OCI-LY1 (cell line): Measurements from ENCODE around the gene IGSF3.

ENCODE experiments used
- H2AFZ ChIP-seq: fragments of 200-600 bp; sonication (generic), shearing (Covaris generic); 2 replicates; pipeline ENCODE4 v1.6.0; 2014; ENCODE audit warnings: antibody characterized with exemption, mild to moderate bottlenecking, low read length
- H3F3A ChIP-seq: fragments of 200-600 bp; sonication (generic), shearing (Covaris generic); 2 replicates; pipeline ENCODE4 v1.6.0; 2014; ENCODE audit warnings: mild to moderate bottlenecking, antibody characterized with exemption, low read length, moderate library complexity; ENCODE audit not compliant: insufficient read depth
- H3K27ac ChIP-seq: fragments of 200-600 bp; sonication (generic); 2 replicates; pipeline ENCODE4 v1.5.1; 2014; ENCODE audit warnings: low read length, mixed run types, mild to moderate bottlenecking, low read depth; ENCODE audit not compliant: poor library complexity, severe bottlenecking
- H3K27me3 ChIP-seq: fragments of 200-600 bp; sonication (generic); 2 replicates; pipeline ENCODE4 v1.6.0; 2014; ENCODE audit warnings: antibody characterized with exemption, mild to moderate bottlenecking, low read length, moderate library complexity; ENCODE audit not compliant: insufficient read depth
- H3K36me3 ChIP-seq: fragments of 200-600 bp; sonication (generic); 2 replicates; pipeline ENCODE4 v1.6.1; 2014; ENCODE audit warnings: mild to moderate bottlenecking, antibody characterized with exemption, low read length, moderate library complexity, mixed read lengths; ENCODE audit not compliant: insufficient read depth
- H3K4me1 ChIP-seq: fragments of 200-600 bp; sonication (generic); 2 replicates; pipeline ENCODE4 v1.5.1; 2014; ENCODE audit warnings: mild to moderate bottlenecking, low read length, moderate library complexity; ENCODE audit not compliant: insufficient read depth, severe bottlenecking
- H3K4me2 ChIP-seq: fragments of 200-600 bp; sonication (generic), shearing (Covaris generic); 2 replicates; pipeline ENCODE4 v1.6.1; 2014; ENCODE audit warnings: low read length
- H3K4me3 ChIP-seq: fragments of 200-600 bp; sonication (generic); 2 replicates; pipeline ENCODE4 v1.5.1; 2014; ENCODE audit warnings: low read length, low read depth, mild to moderate bottlenecking, mixed read lengths; ENCODE audit not compliant: poor library complexity, severe bottlenecking
- H3K79me2 ChIP-seq: fragments of 200-600 bp; shearing (Covaris generic); 2 replicates; pipeline ENCODE4 v1.6.1; 2016; ENCODE audit warnings: mixed run types, low read length, mixed read lengths; ENCODE audit not compliant: insufficient read depth
- H3K9ac ChIP-seq: fragments of 200-600 bp; sonication (generic), shearing (Covaris generic); 2 replicates; pipeline ENCODE4 v1.6.1; 2014; ENCODE audit warnings: mild to moderate bottlenecking, low read length, mixed read lengths
- H3K9me2 ChIP-seq: fragments of 200-600 bp; sonication (generic), shearing (Covaris generic); 2 replicates; pipeline ENCODE4 v1.6.1; 2014; ENCODE audit warnings: low read depth, mild to moderate bottlenecking, low read length, mixed read lengths
- H3K9me3 ChIP-seq: fragments of 200-600 bp; shearing (Covaris generic); 2 replicates; pipeline ENCODE4 v1.6.1; 2014; ENCODE audit warnings: low read length, mixed read lengths
- H4K20me1 ChIP-seq: fragments of 200-600 bp; sonication (generic), shearing (Covaris generic); 2 replicates; pipeline ENCODE4 v1.6.0; 2016; ENCODE audit warnings: mild to moderate bottlenecking, low read length; ENCODE audit not compliant: insufficient read depth
- CTCF ChIP-seq: fragments of 200-600 bp; sonication (generic), shearing (Covaris generic); IDR thresholded peaks from 2 replicates; pipeline ENCODE4 v1.5.1; 2017; ENCODE audit warnings: mild to moderate bottlenecking, antibody characterized with exemption, low read length, moderate library complexity, mixed read lengths
- EZH2 ChIP-seq: fragments of 200-600 bp; sonication (generic), shearing (Covaris generic); IDR thresholded peaks from 2 replicates; pipeline ENCODE4 v1.8.0; 2017; ENCODE audit warnings: borderline replicate concordance, mixed run types, mild to moderate bottlenecking, antibody characterized with exemption, low read length, moderate library complexity, mixed read lengths

The IGSF3 gene

GRCh38 chr1:116581323-116581885, 86.1 kb downstream of the IGSF3 start:
- H3K9ac ChIP-seq = no peak overlapping the region
- H2AFZ ChIP-seq = no peak overlapping the region
- no peaks in the 10 kb centered on the region for H3K9me2 ChIP-seq
- no peaks in the 10 kb centered on the region for H3F3A ChIP-seq
- no peak for TF ChIP-seq CTCF
- no peak for TF ChIP-seq EZH2
- no peaks in the 10 kb centered on the region for H3K36me3 ChIP-seq
- no peaks in the 10 kb centered on the region for H4K20me1 ChIP-seq
- H3K4me2 ChIP-seq = no peak overlapping the region
- no peak overlapping the region for H3K4me3 ChIP-seq
- H3K9me3 ChIP-seq = no peaks in the 10 kb centered on the region
- no peaks in the 10 kb centered on the region for H3K27me3 ChIP-seq
- no peaks in the 10 kb centered on the region for H3K4me1 ChIP-seq
- H3K27ac ChIP-seq = no peak overlapping the region
- H3K79me2 ChIP-seq = no peaks in the 10 kb centered on the region

GRCh38 chr1:116580446-116581322, 86.8 kb downstream of the IGSF3 start:
- Histone ChIP-seq H3K36me3 (no peaks in the 10 kb centered on the region), H3K27ac (no peak overlapping the region), H4K20me1 (no peaks in the 10 kb centered on the region), H3F3A (no peaks in the 10 kb centered on the region), H2AFZ (no peak overlapping the region), H3K4me3 (no peak overlapping the region), H3K27me3 (no peaks in the 10 kb centered on the region), H3K9ac (no peak overlapping the region), H3K79me2 (no peaks in the 10 kb centered on the region), H3K9me2 (no peaks in the 10 kb centered on the region), H3K9me3 (no peaks in the 10 kb centered on the region), H3K4me1 (no peaks in the 10 kb centered on the region), H3K4me2 (no peak overlapping the region)
- TF ChIP-seq EZH2 = no peak
- TF ChIP-seq CTCF = no peak

DNA sequence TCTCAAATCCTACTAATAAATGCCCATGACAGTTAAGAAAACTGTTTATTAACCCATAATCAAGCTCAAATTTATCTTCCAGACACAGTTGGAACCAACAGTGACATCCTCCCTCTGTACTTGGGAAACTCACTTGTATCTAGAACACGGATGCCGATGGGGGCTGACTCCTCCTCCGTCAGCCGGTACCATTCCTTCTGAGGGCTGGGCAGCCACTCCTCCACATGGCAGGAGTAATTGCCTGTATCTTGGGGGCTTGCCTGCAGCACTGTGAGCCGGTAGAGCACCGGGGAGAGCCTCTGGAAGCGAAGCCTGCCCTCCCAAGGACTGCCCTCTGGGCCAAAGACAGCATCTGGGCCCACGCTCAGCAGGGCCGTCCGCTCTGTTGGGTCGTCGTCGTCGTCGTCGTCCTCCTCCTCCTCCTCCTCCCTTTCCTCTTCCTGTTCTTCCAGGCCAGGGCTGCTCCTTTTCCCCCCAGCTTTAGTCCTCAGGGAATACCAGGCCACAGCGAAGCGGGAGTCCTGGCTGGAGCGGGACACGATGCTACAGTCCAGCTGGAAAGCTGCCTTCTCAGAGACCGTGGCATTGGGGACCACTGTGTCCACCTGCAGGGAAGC, 88.2 kb downstream of the IGSF3 start:
- Histone ChIP-seq H3K27me3 (no peaks in the 10 kb centered on the region), H3K36me3 (no peaks in the 10 kb centered on the region), H4K20me1 (no peaks in the 10 kb centered on the region), H3K9me3 (no peaks in the 10 kb centered on the region), H3K4me3 (no peak overlapping the region), H3K4me2 (no peak overlapping the region), H3K9ac (no peak overlapping the region), H3K27ac (no peak overlapping the region), H3K9me2 (no peaks in the 10 kb centered on the region), H3K4me1 (no peaks in the 10 kb centered on the region), H2AFZ (no peak overlapping the region), H3K79me2 (no peaks in the 10 kb centered on the region), H3F3A (no peaks in the 10 kb centered on the region)
- TF ChIP-seq EZH2 = no peak
- TF ChIP-seq CTCF = no peak
